ENCODE measurements around the gene CD58.
"Not testable (repeated sequence)": the region's sequence is repeated elsewhere in the genome, so short reads cannot be mapped to it uniquely, and the experiment has no call there.

The CD58 gene

GRCh38 chr1:116571215-116571919, 541 bp upstream of the CD58 start:
- in situ Hi-C loops (cut with HindIII; ENCODE audit: low sequenced_read_pairs) = no loop called here

GRCh38 chr1:116569776-116570357, 959 bp downstream of the CD58 start:
- in situ Hi-C loops (cut with HindIII; ENCODE audit: low sequenced_read_pairs) = no loop called here

GRCh38 chr1:116569381-116569670, 1.5 kb downstream of the CD58 start:
- in situ Hi-C loops (cut with HindIII; ENCODE audit: low sequenced_read_pairs) = no loop called here

GRCh38 chr1:116568662-116569380, 2.0 kb downstream of the CD58 start:
- in situ Hi-C loops (cut with HindIII; ENCODE audit: low sequenced_read_pairs) = no loop called here

- in situ Hi-C loops (cut with HindIII; ENCODE audit: low sequenced_read_pairs) = no loop called here
Measured at GRCh38 chr1:116567790-116568661, 2.8 kb downstream of the CD58 start.

GRCh38 chr1:116565222-116565621, 5.6 kb downstream of the CD58 start:
- in situ Hi-C loops (cut with HindIII; ENCODE audit: low sequenced_read_pairs) = no loop called here

GRCh38 chr1:116564426-116564825, 6.4 kb downstream of the CD58 start:
- in situ Hi-C loops (cut with HindIII; ENCODE audit: low sequenced_read_pairs) = no loop called here

GRCh38 chr1:116562465-116562864, 8.4 kb downstream of the CD58 start:
- in situ Hi-C loops (cut with HindIII; ENCODE audit: low sequenced_read_pairs) = not testable (repeated sequence)

- in situ Hi-C loops (cut with HindIII; ENCODE audit: low sequenced_read_pairs) = no loop called here
Measured at GRCh38 chr1:116561563-116561962, 9.3 kb downstream of the CD58 start.

- in situ Hi-C loops (cut with HindIII; ENCODE audit: low sequenced_read_pairs) = no loop called here
Measured at GRCh38 chr1:116560704-116561490, 9.9 kb downstream of the CD58 start.

GRCh38 chr1:116559304-116559761, 11.5 kb downstream of the CD58 start:
- in situ Hi-C loops (cut with HindIII; ENCODE audit: low sequenced_read_pairs) = no loop called here

GRCh38 chr1:116558571-116558970, 12.3 kb downstream of the CD58 start:
- in situ Hi-C loops (cut with HindIII; ENCODE audit: low sequenced_read_pairs) = no loop called here

GRCh38 chr1:116558140-116558549, 12.7 kb downstream of the CD58 start:
- in situ Hi-C loops (cut with HindIII; ENCODE audit: low sequenced_read_pairs) = no loop called here

- in situ Hi-C loops (cut with HindIII; ENCODE audit: low sequenced_read_pairs) = no loop called here
Measured at GRCh38 chr1:116557323-116557878, 13.4 kb downstream of the CD58 start.

- in situ Hi-C loops (cut with HindIII; ENCODE audit: low sequenced_read_pairs) = no loop called here
Measured at GRCh38 chr1:116556289-116557006, 14.4 kb downstream of the CD58 start.

GRCh38 chr1:116554924-116555323, 15.9 kb downstream of the CD58 start:
- in situ Hi-C loops (cut with HindIII; ENCODE audit: low sequenced_read_pairs) = no loop called here

GRCh38 chr1:116553386-116554115, 17.3 kb downstream of the CD58 start:
- in situ Hi-C loops (cut with HindIII; ENCODE audit: low sequenced_read_pairs) = no loop called here

- in situ Hi-C loops (cut with HindIII; ENCODE audit: low sequenced_read_pairs) = no loop called here
Measured at GRCh38 chr1:116546354-116546977, 24.4 kb downstream of the CD58 start.

Measured in DLD1 (cell line).